Activated T-helper 9 cell treated with anti-CD3 and anti-CD28 coated beads, Interleukin-2, amount 50 U/mL, for 16 hours (primary cell): ENCODE data around the gene FILIP1L.

Source experiments
- DNase-seq: peaks from one replicate; pipeline ENCODE4 v3.0.0-alpha.2; 2020; ENCODE audit warnings: low read depth

The FILIP1L gene

DNA sequence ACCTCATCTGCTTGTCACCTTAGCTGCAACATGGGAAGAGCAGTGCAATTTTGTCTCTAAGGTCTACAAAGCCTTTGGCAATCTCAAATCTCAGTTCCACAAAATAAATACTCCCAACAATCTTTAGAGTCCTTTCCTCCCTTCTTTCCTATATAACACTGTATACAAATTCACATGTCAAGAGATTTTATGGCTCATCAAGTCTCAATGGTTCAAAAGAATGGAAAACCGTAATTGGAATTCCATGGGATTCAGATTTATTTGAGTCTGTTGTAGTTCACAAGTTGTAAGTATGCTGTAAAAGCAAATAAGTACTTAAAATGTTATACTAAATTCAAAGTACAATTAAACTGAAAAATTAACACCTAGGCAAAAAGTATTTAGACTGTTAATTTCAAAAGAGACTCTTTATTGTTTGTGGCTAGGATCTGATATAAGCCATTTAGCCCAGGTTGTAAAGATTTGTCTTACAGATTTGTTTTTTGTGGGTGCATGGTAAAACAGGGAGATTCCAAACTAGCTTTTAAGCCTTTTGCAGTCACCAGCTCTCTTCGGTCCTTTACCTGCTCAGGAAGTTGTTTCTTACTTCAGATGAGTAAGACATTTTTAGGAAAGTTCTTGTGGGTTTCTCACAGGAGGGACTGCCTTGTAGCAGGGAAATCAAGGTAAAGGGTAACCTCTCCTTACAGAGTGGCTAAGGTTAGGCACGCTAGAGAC is 246.5 kb downstream of the FILIP1L start:
- DNase-seq, result no peak

DNA sequence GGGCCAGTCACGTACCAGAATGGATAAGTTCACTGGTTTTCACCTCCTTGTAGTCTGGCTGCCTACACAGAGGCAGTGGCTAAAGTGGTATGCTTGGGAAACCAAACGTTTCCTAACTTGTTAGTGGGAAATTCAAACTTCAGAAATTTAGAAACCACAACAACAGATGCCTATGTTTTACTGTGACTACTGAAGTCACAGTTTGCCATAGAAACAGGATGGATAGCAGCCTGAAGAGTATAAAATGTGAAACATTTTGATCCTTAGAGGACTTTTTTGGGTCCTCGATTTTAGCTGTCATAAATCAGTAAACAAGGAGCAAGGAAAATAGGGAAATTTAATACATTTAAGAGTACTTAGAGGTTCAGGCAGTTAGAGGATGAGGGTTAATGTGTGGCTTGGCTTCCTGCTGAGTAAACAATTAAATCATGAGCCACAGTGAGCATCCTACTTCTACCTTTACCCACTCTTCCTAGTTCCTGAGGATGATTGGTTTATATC is 248.0 kb downstream of the FILIP1L start:
- no peak for DNase-seq

DNA sequence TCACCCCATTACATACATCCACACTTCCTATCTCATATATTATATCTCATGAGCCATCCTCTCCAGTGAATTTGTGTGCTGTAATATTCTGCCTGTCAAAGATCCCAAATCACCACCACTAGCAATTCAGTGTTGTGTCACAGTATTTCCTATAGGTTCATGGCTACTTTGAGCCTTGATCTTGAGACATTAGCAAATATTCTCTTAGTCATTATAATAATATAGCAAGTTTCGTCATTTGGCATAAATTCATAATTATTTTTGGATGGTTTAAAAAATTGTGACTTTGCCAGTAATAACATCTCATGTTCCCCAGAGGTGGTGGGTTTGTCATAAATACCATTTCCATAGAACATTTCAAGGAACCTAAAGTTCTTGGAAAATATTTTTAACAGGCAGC is 249.0 kb downstream of the FILIP1L start:
- DNase-seq, result no peak

DNA sequence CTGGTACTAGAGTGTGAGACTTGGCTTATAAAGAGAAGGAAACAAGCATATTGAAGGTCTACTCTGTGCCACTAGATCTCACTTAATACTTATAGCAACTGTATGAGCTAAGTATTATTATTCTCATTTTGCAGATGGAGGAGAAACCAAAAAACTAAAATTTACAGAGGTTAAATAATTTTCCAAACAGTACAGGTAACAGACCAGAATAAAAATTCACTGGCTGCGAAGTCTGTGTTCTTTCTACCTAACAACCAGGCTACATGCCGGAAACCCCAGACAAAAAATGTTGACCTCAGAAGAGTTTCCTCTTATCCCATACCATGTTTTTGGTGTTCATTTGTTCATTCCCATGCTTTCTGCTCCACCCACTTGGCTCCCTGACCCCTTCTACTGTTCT is 250.0 kb downstream of the FILIP1L start:
- no peak for DNase-seq

DNA sequence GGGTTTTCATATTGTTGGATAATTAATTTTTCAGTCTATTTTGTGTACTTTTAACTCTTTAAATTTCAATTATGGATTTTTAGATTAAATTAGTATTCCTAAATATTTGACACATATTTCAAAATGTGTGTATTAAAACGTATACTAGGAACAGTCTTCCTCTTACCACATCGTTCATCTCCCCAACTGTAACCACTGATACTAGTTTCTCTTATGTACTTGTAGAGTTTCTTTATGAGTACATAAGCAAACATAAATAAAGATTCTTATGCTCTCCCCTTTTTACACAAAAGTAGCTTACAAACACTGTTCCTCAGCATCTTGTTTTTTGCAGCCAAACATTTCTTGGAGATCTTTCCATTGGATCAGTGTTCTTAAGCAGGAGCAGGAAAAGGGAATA is 250.7 kb downstream of the FILIP1L start:
- no peak for DNase-seq

DNA sequence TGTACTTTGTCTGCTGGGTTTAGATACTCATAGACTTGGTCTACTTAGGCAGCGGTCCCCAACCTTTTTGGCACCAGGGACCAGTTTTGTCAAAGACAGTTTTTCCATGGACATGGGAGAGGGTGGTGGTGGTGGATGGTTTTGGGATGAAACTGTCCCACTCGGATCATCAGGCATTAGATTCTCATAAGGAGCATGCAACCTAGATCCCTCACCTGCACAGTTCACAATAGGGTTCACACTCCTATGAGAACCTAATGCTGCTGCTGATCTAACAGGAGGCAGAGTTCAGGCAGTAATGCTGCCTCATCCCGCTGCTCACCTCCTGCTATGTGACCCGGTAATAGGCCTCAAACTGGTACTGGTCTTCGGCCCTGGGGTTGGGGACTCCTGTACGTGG is 251.3 kb downstream of the FILIP1L start:
- no peak for DNase-seq

DNA sequence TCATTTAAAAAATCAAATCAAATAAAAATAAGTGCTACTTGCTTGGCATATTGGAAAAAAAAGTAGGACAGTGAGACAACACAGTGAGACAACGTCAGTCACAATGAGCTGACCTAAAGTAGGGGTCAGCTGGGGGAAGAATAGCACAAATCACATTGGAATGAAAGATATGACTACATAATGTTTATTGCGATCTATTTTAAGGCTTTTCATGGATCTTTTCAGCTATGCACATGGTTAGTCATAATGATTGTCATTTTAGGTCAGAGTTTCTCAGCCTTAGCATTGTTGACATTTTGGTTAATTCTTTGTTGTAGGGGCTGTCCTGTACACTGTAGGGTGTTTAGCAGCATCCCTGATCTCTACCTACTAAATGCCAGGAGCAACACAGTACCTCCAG is 252.1 kb downstream of the FILIP1L start:
- DNase-seq, result no peak

DNA sequence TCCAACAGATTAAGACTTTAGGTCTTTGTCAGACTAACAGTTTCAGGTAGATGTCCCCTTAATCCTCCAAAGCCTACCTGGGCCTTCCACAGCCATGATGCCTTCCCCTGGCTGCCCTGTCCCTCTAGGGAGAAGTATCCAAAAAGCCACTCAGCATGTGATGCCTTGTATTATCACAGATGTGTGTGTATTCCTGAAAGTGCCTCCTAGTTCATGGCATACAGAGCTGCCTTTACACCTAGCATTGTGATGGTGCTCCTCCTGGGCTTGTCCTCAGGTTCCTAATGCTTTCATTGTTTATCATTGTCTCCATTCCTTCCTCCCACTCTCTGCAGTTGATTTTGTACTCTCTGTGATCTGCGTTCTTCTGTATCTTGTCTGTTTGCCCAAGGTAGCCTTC is 253.1 kb downstream of the FILIP1L start:
- no peak for DNase-seq

DNA sequence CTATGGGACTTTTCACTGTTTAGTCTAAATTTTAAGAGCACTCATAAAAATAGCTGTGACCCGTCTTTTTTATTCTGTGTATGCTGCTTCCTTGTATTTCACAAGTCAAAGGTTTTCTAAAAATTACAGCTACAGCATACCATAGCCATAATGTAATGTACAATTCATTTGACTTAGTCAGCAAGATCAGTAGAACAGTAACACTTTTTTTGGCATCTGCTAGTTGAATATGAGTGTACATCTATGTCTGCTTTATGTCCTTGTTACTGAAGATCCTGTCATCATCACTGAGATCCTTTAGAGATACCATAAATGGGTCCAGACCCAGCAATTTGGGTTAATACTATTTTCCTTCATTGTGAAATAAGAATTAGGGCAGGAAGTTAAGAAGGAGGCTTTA is 254.5 kb downstream of the FILIP1L start:
- no peak for DNase-seq

DNA sequence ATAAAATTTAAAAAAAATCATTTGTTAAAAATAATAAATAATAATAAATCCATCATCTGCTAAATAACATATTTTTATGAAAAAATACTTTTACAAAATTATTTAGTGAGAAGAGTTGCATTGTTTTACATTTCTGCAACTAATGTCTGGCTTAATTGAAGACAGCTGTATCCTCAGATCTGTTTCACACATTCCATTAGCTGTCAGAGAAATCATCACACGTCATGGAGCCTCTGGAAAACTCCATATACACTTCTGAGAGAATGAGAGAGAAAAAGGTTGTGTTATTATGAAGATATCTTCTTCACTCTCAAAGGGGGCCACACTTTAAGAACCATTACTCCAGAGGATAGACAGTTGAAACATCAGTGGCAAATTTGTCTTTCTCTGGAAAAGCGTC is 255.8 kb downstream of the FILIP1L start:
- DNase-seq, result no peak

DNA sequence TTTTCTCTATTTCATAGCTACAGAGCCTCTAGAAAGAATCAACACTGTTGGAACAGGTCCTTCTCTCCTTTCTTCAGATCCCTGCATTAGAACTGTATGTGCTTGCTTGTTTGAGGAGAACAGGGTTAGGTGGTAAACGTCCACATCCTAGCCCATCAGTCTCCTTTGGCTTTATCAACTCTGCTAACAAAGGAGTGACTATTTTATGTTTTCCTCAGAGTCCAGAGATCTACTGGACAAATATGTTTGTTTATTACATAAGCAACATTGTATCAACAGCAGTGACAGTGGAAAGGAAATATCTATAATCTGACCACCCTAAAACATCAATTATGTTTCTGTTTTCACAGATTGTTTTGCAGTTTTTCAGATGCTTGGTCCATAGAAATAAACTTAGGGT is 257.0 kb downstream of the FILIP1L start:
- no peak for DNase-seq

DNA sequence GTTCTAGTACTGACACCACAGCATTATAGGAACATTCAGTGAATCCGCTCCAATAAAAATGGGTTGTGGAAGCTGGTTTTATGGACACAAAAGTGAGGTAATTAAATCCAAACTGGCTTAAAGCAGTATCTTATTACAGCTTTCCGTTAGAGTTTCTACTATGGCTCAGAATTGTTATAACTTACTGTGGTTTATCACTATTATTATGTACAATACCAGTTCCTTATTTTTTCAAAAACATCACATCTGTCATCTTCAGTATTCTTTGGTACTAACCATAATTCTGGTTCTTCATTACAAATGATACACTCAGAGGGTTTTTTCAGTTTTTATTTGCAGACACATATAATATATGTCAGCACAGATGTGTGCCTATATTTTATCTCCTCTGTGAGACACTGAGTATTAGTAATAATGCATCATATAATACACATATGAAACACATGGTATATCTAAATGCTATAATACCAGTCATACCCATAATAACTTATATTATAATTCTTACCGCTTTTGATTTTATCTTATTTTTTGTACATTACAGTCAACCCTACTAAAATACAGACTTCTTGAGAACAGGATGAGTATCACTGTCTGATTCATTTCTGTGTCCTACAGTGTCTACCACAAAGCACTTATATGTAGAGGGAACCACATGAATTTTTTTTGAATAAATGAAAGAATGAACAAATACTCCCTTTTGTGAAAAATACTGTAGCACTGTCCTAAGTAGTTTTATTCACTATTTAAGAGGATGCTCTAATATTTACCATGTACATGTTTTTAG is 257.7 kb downstream of the FILIP1L start:
- no peak for DNase-seq

DNA sequence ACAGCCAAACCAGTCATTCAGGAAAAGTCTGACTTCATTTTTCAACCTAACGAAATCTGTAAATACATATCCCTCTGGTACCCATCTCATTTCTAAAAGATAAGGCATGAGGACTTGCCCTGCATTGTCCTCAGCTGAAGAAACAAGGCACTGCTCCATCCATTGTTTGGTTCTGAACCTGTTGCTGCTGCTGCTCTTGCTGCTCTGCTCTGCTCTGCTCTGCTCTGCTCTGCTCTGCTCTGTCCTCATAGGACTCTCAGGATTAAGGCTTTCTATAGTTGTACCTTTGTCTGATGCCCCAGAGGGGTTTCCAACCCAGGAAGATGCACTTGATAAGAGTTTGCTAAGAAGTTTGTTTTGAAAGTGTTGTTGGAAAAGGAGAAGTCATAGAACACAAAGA is 258.4 kb downstream of the FILIP1L start:
- DNase-seq, result no peak

DNA sequence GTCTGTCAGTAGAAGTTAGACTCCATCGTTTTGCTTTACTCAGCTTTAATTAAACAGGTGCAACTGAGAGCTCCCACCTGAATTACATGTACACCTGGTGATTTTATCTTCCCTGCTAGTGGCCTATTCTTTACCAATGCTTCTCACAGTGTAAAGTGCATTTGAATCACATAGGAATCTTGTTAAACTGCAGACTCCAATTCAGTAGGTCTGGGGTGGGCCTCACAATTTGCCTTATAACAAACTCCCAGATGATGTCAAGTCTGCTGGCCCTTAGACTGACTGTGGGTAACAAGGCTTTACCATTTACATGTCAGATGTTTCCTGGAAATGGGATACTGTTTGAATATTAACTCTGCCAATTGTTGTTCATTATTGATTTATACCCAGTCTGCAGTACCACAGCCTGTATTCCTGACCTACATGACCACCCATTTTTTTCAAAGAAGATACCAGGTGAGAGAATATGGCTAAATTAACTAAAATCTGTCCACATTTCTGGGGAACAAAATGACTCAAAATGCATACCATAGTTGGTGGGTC is 259.5 kb downstream of the FILIP1L start:
- DNase-seq, result no peak

DNA sequence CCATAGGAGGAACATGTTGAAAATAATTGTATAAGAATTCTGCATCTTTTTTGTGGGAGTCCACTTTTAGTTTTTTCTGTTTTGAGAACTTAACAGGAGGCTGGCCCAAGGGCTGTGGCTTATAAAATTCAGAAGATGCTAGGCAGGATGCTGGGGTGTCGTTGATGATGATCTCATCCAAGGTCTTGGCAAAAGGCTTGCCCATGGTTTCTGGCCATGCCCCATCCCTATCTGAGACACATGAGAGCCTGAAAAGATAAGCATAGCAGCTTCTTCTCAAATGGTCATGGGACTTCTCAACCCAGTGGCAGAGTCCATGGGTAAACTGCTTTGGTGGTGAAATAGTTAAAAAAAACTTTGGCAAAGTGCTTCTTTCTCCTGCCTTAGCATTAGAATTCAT is 261.4 kb downstream of the FILIP1L start:
- no peak for DNase-seq

DNA sequence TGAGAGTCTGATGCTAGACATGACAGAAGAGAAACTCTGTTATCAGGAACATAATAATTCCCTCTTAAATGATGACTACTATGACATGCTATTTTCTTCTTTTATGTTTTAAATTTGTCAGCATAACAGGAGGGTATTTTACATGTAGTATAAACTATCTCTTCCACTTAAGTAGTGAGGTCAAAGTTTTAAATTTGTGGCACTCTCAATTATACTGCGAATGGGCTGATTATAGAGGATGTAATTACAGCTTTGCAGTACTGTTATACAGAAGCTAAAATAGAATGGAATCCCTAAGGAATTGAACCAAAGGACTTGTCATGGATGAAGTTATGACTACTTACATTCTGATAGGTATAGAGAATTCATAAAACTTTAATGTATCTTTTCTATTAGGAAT is 262.3 kb downstream of the FILIP1L start:
- no peak for DNase-seq

DNA sequence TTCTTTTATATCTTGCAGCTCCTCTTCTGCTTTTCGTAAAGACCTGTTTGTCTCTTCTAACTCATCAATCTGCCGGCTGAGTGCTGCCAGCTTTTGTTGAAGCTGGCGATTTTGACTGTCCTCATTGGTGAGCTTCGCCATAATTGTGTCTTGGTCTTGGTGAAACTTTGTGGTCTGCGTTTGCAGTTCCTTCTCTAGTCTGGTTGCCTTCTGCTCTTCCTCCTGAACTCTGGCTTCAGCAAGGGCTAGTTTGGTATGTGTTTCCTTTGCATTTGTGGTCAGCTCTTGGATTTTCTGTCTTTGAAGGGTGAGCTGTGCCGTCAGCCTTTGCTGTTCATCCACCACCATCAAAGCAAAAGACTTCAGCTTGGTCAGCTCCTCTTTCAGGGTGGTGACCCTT is 263.7 kb downstream of the FILIP1L start:
- DNase-seq, result no peak

DNA sequence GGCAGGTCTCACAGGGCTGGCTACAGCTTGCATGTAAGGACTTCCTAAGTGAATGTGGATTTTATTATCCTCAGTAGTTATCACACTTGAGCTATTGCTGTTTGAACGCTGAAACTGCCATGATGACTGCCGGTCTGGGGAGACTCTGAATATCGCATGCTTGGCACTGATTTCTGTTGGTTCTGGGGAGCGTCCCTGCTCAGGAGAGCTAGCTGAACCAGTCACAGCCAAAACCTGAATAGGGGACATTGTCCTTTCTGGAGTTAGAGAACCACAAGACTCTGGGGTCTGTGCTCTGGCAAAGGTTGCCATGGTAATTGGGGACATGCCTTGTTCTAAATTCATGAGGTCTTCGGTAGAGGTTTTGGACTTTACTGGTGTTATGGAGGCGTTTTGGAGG is 265.9 kb downstream of the FILIP1L start:
- DNase-seq, result no peak

DNA sequence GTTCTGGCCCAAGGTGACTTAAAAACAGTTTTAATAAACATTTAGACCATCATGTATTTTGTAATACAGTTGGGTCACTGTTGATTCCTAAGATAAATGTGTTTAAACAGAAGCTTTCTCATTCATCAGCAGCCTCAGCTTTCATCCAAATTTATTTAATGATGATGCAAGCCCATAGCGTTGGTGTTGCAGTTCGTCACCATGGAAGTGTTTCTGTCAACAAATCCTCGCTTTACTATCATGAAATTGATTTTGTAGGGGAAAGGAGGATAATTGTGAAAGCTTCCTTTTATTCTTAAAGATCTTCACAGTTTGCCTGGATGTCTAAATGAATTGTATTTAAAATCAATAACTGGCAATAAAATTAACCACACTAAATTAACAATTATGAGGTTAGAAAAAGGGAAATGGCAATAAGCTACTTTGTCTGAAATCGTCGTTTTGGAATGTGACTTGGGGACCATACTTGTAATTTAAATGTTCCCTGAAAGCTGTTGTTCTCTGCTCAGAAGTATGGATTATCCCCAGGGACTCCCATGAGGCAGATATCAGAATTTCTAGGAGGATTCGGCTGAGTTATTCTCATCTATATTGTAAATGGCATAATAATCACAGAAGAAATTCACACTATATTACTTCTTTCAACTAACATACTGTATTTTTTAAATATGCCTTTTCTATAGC is 267.7 kb downstream of the FILIP1L start:
- no peak for DNase-seq

DNA sequence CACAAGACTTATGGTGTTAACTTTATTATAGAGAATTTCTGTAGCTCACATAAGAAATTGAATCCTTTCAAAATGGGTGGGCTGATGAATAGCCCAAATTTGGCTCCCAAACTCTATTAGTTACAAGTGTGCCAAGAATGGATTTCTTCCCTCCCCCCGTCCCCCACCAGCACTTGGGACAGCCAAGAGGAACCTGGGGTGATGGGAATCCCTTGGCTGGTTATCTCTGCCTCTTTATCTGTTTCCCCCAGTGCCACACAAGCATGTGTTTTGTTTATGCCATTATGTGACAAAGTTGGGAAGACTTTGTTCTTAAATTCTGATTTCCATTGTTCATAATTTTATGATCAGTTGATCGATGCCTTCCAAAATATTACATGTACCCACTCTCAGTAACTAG is 268.3 kb downstream of the FILIP1L start:
- DNase-seq, result no peak

DNA sequence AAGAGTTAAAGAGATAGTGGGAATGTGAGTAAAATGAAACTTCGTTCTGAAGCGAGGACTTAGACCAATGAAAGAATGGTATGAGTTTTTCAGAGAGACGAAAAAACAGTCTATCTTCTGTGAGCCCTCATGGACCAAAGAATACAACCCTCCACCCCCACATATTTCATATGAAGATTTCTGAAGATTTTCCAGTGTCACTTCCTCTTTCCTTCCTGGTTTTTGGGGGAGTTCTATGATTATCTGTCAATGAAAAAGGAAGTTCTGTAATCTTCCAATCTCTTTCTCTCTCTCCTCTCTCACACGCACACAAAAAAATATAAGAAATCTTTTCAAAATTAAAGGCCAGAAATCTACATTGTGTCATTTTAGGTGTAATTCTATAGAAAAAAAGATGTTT is 269.0 kb downstream of the FILIP1L start:
- DNase-seq, result no peak

DNA sequence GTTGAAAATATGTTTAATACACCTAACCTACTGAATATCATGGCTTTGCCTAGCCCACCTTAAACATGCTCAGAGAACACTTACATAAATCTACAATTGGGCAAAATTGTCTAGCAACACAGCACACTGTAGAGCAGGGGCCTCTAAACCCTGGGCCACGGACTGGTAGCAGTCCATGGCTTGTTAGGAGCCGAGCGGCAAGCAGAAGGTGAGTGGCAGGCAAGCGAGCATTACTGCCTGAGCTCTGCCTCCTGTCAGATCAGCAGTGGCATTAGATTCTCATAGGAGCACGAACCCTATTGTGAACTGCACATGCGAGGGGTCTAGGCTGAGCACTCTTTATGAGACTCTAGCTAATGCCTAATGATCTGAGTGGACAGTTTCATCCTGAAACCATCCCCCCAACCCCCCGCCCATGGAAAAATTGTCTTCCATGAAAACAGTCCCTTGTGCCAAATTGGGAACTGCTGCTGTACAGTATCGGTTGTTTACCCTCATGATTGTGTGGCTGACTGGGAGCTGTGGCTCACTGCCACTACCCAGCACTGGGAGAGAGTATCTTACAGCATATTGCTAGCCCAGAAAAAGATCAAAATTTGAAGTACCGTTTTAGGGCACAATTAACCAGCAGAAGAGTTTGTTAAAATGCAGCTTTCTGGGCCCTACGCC is 270.6 kb downstream of the FILIP1L start:
- no peak for DNase-seq
